OCI-LY3 (cell line): ENCODE data around the gene KISS1.

Experiments
- CTCF ChIP-seq: fragments of 200-600, 300-600 bp; sonication (generic); IDR thresholded peaks from 2 replicates; pipeline ENCODE4 v1.5.1; 2014; ENCODE audit warnings: antibody characterized with exemption, low read length, low read depth
- EZH2phosphoT487 ChIP-seq: fragments of 200-600 bp; shearing (Covaris generic); IDR thresholded peaks from 2 replicates; pipeline ENCODE4 v1.6.1; 2018; ENCODE audit warnings: antibody characterized with exemption, mixed run types, low read depth

GRCh38 chr1:204242920-204243319, 46.6 kb upstream of the KISS1 start:
- TF ChIP-seq CTCF (no peak), EZH2phosphoT487 (no peak)
